ENCODE results near the gene UCP2.

UCP2 gene

GRCh38 chr11:73965764-73966121 is 16.9 kb downstream of the UCP2 start:
- TF ChIP-seq CTCF (conservative IDR thresholded peaks at IDR 0.05; ENCODE audit: low read depth, low read length), result no peak

GRCh38 chr11:73965076-73965763 is 17.4 kb downstream of the UCP2 start:
- TF ChIP-seq CTCF (conservative IDR thresholded peaks at IDR 0.05; ENCODE audit: low read depth, low read length), result no peak
- no peak for DNase-seq (ENCODE audit: low read depth)
- no peak overlapping the region for H3K4me3 ChIP-seq (ENCODE audit: low read depth, low read length)

More at GRCh38 chr11:73965764-73966121, 16.9 kb downstream of the UCP2 start:
- no peak for DNase-seq (ENCODE audit: low read depth)
- H3K4me3 ChIP-seq (ENCODE audit: low read depth, low read length), result no peak overlapping the region

GRCh38 chr11:73963861-73964260 is 18.8 kb downstream of the UCP2 start:
- DNase-seq (ENCODE audit: low read depth), result no peak
- H3K4me3 ChIP-seq (ENCODE audit: low read depth, low read length), result no peak overlapping the region
- TF ChIP-seq CTCF (conservative IDR thresholded peaks at IDR 0.05; ENCODE audit: low read depth, low read length), result no peak

GRCh38 chr11:73962101-73962705 is 20.4 kb downstream of the UCP2 start:
- no peak for DNase-seq (ENCODE audit: low read depth)
- no peak for TF ChIP-seq CTCF (conservative IDR thresholded peaks at IDR 0.05; ENCODE audit: low read depth, low read length)
- H3K4me3 ChIP-seq (ENCODE audit: low read depth, low read length), result no peak overlapping the region

- no peak overlapping the region for H3K4me3 ChIP-seq (ENCODE audit: low read depth, low read length)
- no peak for DNase-seq (ENCODE audit: low read depth)
- TF ChIP-seq CTCF (conservative IDR thresholded peaks at IDR 0.05; ENCODE audit: low read depth, low read length), result no peak
Measured at GRCh38 chr11:73961321-73961720, 21.3 kb downstream of the UCP2 start.

- H3K4me3 ChIP-seq (ENCODE audit: low read depth, low read length), result no peak overlapping the region
- no peak for TF ChIP-seq CTCF (conservative IDR thresholded peaks at IDR 0.05; ENCODE audit: low read depth, low read length)
- no peak for DNase-seq (ENCODE audit: low read depth)
Measured at GRCh38 chr11:73958521-73959141, 24.0 kb downstream of the UCP2 start.

Measured in choroid plexus epithelial cell (primary cell).